Myocyte (in vitro differentiated cells): ENCODE results near the gene EQTN. TPM values are rescaled to one million over a fixed set of nuclear protein-coding genes. Genes with fewer than 3 reads are reported as not detected.

Experiments
- total RNA-seq: library from RNA; depleted of rRNA; stranded (reverse); fragments of >200 nt; gene quantifications from 2 replicates; pipeline ENCODE4 v1.2.3, GENCODE V29; 2014

Gene EQTN
- total RNA-seq, 1 donor from 2014 or later: not detected

Other genes with a start within 250 kb of the EQTN start
- gene TEK, start 187.9 kb downstream of the EQTN start, total RNA-seq: 0.26 and 0.72 TPM in 2 replicates
- not detected in 2 replicates for gene IFNK, start 227.1 kb upstream of the EQTN start, total RNA-seq
- not detected in 2 replicates for gene MOB3B, start 232.7 kb upstream of the EQTN start, total RNA-seq